ENCODE measurements around the gene NTRK3.

Gene NTRK3

GRCh38 chr15:87906444-87906843, 350.1 kb downstream of the NTRK3 start:
- no peak for DNase-seq (ENCODE audit: low read depth in 2 of 2, low spot score in 1 of 2)

DNA sequence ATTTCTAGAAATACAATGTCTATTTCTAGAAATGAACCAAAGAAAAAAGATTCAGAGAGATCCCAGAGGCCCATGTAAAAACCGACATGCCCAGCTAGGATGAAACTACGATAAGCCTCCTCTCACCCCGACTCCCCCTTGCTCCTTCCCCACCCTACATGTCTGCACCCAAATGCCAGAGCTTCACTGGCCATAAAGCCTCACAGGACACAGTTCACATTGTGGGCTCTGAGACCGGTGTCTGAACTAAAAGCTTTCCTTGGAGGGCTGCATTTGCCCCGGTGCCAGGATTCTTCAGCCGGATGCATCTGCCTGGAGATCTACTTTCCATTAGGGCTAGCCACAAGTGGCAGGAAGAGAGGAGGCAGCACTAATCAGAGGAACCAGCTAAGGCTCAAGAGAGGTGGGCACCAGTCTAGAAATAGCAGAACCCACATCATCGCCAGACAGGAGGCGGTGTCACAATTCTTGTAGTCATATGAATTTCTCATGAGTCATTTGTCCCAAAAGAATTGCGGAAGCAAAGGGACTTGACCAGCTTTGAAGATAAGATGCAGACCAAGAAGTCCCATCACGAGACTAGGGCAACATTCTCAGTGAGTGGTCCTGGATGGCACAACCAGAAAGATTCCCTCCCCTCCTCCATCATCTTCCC, 353.6 kb downstream of the NTRK3 start:
- DNase-seq (ENCODE audit: low read depth in 2 of 2, low spot score in 1 of 2), result no peak

DNA sequence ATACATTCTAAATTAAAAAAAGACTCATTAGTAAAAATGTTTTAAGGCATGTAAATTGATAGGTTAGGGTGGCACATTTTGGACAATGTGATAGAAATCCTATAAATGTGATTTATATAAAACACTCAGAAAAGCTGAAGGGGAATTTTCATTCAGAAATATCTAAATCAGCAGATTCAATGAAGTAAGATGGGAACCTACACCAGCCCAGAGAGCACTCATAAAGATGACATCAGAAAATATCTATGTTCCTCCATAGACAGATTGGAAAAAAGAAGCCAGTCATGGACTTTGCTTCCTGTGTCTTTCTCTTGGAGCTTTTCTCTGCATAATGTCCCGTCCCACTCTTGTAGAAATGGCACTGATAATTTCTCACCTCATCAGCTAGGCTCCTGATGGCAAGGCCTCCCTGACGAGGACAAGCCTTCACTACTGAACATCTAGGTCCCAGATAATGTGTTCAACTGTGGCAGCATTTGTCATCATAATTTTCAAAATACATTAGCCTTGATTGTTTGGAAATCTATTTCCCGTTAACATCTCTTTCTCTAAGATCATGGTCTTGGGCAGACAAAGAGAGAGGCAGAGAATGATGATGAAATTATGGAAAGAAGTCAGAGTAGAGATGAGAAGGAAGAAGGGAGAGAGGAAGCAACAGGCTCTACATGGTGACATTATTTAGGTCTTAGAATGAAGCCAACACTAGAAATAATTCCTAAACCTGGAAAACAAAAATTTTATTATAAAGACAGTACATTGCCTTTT, 354.4 kb downstream of the NTRK3 start:
- no peak for DNase-seq (ENCODE audit: low read depth in 2 of 2, low spot score in 1 of 2)

GRCh38 chr15:87901008-87901407, 355.5 kb downstream of the NTRK3 start:
- no peak for DNase-seq (ENCODE audit: low read depth in 2 of 2, low spot score in 1 of 2)

DNA sequence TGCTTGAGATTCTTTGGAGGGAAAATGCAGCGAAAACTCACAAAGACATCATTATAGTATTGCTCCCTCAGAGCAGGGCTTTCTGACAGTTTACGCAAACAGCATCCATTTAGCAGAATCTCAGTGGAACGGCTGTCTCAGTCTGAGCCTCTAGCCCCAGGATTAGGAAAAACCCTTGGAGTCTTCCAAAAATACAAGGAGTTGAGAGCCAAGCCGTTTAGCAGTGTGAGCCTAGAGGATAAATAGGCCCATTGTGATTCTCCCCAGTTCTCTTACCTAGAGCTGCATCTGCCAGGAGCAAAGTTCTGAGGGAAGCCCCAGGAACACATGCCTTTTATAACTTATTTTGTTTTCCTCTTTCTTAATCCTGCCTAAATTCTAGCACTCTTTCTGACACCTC, 359.6 kb downstream of the NTRK3 start:
- no peak for DNase-seq (ENCODE audit: low read depth in 2 of 2, low spot score in 1 of 2)

GRCh38 chr15:87887177-87887576, 369.4 kb downstream of the NTRK3 start:
- no peak for DNase-seq (ENCODE audit: low read depth in 2 of 2, low spot score in 1 of 2)

DNA sequence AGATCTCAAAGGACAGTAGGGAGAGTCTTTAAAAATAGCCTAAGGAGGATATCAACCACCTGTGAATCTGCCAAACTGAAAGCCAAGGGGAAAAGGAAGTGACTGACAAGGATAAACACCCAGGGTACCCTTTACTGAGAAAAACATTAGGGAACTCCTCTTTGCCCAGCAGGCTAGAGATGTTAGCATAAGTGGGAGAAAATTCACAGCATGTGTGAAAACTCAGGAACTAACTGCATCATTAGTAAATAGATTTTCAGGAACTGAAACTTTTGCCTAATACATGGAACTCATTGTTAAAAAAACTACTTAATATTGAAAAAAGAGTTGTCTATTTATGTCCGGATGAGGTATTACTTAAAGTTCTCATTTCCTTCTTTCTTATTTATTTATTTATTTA, 375.5 kb downstream of the NTRK3 start:
- no peak for DNase-seq (ENCODE audit: low read depth in 2 of 2, low spot score in 1 of 2)

DNA sequence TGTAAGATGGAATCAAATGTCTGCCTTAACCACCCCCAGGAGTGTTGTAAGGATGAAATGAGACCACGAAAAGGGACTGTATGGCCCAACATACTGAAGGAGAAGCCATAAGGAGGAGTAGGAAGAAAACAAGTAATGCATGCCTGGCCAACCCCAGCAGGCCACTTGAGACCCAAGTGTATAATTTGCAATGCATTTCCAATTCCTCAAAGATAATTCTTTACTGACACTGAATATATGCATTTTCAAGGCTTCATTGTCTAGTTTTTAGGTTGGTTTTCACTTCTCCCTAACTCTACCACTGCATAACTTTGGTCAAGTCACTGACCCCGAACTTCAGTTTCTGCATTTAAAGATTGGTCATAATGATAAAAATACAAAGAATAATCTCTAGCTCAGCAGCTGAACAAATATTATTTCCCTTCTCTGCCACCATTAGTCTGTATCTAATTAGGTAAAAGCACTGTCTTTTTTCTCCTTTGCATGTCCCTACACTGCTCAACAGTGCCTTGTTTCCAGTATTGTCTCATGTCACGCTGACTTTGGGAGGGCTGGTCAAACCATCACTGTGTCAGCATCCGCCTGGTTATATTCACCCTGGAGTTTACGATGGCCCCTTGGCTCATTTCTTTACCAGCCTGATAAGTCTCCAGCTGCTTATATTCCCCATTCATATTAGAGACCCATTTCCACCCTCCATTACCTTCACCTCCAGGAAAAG, 378.6 kb downstream of the NTRK3 start:
- no peak for DNase-seq (ENCODE audit: low read depth in 2 of 2, low spot score in 1 of 2)

- DNase-seq (ENCODE audit: low read depth in 2 of 2, low spot score in 1 of 2), result no peak
Observed at GRCh38 chr15:87877114-87877810, 379.3 kb downstream of the NTRK3 start.

DNA sequence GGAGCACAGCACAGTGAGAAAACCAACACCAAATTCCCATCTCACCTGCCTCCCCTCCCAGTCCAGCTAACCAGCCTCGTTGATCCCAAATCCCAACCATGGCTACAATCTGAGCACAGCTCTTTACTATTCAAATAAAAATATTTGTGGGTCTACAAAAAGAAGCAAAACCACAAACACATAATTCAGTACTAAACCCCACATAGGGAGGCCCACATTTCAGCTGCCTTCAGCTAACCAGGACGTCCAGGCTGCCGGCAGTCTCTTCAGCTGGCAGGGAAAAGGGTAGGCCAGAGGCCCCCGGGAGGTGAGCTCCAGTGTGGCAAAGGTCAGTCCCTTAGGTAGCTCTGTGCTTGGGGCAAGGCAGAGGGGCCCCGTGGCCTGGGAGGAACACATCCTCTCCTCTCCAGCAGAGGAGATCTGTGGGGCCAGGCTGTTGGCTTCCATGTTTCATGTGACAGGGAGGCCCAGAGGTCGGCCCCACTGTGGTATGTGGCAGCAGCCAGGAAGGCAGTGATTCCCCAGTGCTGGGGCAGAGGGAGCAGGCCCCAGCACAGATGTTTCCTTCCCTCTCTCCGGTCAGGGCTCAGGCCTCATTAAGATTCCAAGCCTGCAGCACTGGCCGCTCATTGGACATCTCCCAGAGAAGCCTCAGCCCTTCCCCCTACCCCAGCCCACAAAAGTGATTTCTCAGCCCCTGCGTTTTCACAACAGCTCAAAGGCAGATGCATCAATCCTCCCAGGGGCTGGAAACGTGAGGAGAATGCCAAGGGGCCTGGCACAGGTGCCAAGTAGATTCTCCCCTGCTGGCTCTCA, 381.4 kb downstream of the NTRK3 start:
- no peak for DNase-seq (ENCODE audit: low read depth in 2 of 2, low spot score in 1 of 2)

- DNase-seq (ENCODE audit: low read depth in 2 of 2, low spot score in 1 of 2), result no peak
Observed at GRCh38 chr15:87873516-87873915, 383.0 kb downstream of the NTRK3 start.

DNA sequence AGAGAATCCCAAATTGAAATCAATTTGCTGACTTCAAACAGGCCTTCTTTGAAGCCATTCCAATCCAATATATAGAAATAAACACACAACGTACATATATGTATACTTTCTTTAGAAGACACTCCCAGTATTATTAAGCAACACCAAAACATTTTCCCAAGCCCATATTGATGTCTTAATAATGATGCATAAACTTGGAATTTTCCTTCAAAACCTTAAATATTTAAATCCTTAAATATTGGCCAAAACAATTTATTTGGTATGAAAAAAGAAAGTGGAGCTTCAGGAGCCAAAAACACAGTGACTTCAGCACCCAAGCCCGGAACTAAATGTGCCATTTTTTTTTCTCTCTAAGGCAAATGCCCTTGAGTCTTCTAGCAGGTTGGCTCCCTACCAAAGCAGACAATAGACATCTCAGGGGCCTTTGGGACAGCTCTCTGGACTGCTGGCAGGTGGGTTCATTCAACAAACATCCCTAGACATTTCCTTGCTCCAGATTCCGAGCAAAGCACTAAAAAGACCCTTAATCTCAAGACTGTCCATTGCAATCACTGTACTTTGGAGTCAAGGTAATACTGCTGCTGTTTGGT, 384.7 kb downstream of the NTRK3 start:
- no peak for DNase-seq (ENCODE audit: low read depth in 2 of 2, low spot score in 1 of 2)

DNA sequence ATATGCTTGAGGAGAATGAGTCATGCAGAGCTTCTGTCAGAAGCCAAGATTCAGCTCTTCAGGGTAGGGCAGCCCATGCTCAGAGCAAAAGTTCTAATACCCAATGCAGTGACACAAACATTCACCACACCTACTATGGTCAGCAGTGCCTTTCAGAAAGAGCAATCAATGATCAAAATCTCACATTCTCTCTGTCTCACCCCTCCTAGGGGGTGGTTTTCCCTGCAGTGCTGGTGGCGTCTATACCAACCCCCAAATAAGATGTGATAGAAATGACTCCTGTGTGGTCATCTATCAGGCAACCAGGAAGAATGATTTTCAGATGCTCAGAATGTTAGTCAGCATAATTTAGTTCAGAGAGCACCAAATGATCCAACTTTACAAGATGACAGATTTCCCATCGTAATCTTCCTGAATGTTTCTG, 385.3 kb downstream of the NTRK3 start:
- no peak for DNase-seq (ENCODE audit: low read depth in 2 of 2, low spot score in 1 of 2)

- no peak for DNase-seq (ENCODE audit: low read depth in 2 of 2, low spot score in 1 of 2)
Observed at GRCh38 chr15:87866961-87867360, 389.6 kb downstream of the NTRK3 start.

GRCh38 chr15:87863152-87863551, 393.4 kb downstream of the NTRK3 start:
- DNase-seq (ENCODE audit: low read depth in 2 of 2, low spot score in 1 of 2), result no peak

DNA sequence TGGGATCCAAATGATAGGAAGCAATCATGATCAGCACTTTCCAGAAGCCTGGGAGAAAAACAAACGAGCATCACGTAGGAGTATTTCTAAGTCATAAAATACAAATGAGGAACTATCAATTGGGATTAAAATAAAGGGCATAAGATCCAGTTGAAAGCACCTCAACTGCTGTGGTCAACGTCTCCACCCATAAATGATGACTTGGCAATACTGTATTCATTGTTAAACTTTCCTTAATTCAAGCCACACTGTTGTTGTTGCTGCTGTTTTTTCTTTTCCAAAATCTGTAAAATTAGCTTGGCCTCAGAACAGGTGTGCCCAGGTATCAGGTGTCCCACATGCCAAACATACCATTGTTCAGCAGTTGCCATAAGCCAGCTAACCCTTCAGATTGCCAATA, 395.8 kb downstream of the NTRK3 start:
- DNase-seq (ENCODE audit: low read depth in 2 of 2, low spot score in 1 of 2), result no peak

- no peak for DNase-seq (ENCODE audit: low read depth in 2 of 2, low spot score in 1 of 2)
Observed at GRCh38 chr15:87858651-87859050, 397.9 kb downstream of the NTRK3 start.

DNA sequence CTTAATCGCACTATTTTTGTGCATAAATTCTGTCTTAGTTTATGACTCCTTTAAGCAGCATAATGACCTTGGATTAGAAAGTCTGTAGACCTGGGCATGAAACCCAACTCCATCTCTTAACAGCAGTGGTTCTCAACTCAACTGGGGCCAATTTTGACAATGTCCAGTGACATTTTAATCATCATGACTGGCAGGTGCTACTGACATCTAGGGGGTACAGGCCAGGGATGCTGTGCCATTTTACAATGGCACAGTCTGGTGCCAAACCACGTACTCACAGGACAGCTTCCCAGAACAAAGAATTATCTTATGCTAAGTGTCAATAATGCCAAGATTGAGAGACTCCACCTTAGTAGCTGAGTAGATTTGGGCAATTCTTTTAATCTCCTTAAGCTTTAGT, 405.0 kb downstream of the NTRK3 start:
- no peak for DNase-seq (ENCODE audit: low read depth in 2 of 2, low spot score in 1 of 2)

DNA sequence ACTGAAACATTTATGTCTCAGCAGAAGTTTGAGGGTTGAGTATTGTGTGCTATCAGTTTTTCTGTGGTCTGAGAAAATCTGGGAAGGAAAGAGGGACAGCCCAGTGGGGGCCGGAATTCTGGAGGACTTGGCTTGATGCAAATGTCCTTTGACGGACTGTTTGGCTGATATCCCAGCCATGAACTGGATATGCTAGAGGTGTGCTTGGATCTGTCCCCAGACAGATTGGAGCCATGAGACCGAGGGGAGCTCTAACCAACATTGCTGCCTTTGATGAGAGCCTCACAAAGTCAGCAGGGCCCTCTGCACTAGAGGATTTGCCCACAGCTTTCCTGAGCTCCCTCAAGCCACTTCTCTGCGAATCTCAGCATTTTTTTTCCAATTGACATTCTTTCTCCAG, 405.6 kb downstream of the NTRK3 start:
- no peak for DNase-seq (ENCODE audit: low read depth in 2 of 2, low spot score in 1 of 2)

DNA sequence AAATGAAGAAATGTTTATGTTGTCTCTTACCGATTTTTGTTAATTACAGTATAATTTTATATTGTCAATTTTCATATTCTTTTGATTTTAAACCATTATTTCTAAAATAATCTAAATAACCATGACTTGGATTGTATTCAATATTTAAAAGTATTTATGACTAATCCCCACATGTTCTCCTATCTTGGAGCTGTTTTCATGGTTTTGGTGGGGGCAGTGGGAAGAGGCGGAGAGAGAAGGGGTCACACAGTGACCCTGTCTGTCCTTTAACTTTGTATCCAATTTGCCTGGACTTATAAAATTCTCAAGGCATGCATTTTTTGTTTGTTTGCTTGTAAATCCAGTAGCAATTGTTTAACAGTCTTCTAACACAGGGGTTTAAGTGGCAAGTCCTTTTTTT, 407.4 kb downstream of the NTRK3 start:
- DNase-seq (ENCODE audit: low read depth in 2 of 2, low spot score in 1 of 2), result no peak

Measured in stimulated activated CD8-positive, alpha-beta memory T cell treated with anti-CD3 and anti-CD28 coated beads, Interleukin-4, amount 100 ng/mL, for 1 hour (primary cell).